CD14-positive monocyte (primary cell): ENCODE data around the gene TCP11. TPM values are rescaled to one million over a fixed set of nuclear protein-coding genes. Genes with fewer than 3 reads are reported as not detected.

ENCODE experiments used
- DNase-seq, 3 donors: peaks; one replicate each; pipeline ENCODE4 v3.0.0-alpha.2; 2011 to 2022
- H2AFZ ChIP-seq: 2 replicates; pipeline ENCODE4 v1.6.0; 2012; ENCODE audit warnings: mild to moderate bottlenecking, low read depth, low read length, inconsistent platforms; ENCODE audit not compliant: insufficient read depth, poor library complexity, severe bottlenecking
- H3K27ac ChIP-seq, 2 donors: 1 replicate in 1 of 2; 2 replicates in 1 of 2; pipeline ENCODE4 v1.5.1; 2012 to 2013; ENCODE audit warnings: low read length in 2 of 2, control low read depth in 1 of 2, inconsistent platforms in 1 of 2, low read depth in 1 of 2, mild to moderate bottlenecking in 1 of 2
- H3K27me3 ChIP-seq, 2 donors: one replicate each; pipeline versions ENCODE4 v1.6.0 to v1.6.1; 2011 to 2013; ENCODE audit warnings: low read length in 2 of 2; ENCODE audit not compliant: control insufficient read depth in 2 of 2, insufficient read depth in 2 of 2
- H3K36me3 ChIP-seq, 2 donors: replicated peaks in 1 of 2; 1 replicate in 1 of 2; 2 replicates in 1 of 2; pipeline versions ENCODE4 v1.5.1 to v1.6.1; 2012 to 2013; ENCODE audit warnings: low read length in 2 of 2, control low read depth in 1 of 2, inconsistent platforms in 1 of 2, mild to moderate bottlenecking in 1 of 2; ENCODE audit not compliant: insufficient read depth in 2 of 2, control insufficient read depth in 1 of 2
- H3K4me1 ChIP-seq, 2 donors: 1 replicate in 1 of 2; 2 replicates in 1 of 2; pipeline versions ENCODE4 v1.5.1 to v1.6.1; 2012 to 2013; ENCODE audit warnings: low read length in 2 of 2, control low read depth in 1 of 2, inconsistent platforms in 1 of 2, mild to moderate bottlenecking in 1 of 2, moderate library complexity in 1 of 2; ENCODE audit not compliant: insufficient read depth in 2 of 2, control insufficient read depth in 1 of 2
- H3K4me2 ChIP-seq: replicated peaks from 2 replicates; pipeline ENCODE3; 2012; ENCODE audit warnings: low read length, moderate library complexity, mild to moderate bottlenecking; ENCODE audit not compliant: poor library complexity, severe bottlenecking; ENCODE audit errors: extremely low read depth
- H3K4me3 ChIP-seq, 3 experiments: fragments of 200-600 bp in 1 of 3; sonication (generic) in 1 of 3; replicated peaks in 1 of 3; 1 replicate in 2 of 3; 2 replicates in 1 of 3; pipeline ENCODE4 v1.5.1; 2011 to 2013; ENCODE audit warnings: low read length in 3 of 3, mild to moderate bottlenecking in 3 of 3, control low read depth in 2 of 3, low read depth in 2 of 3, inconsistent platforms in 1 of 3, moderate library complexity in 1 of 3
- H3K79me2 ChIP-seq: 2 replicates; pipeline ENCODE4 v1.6.0; 2012; ENCODE audit warnings: mild to moderate bottlenecking, control low read depth, inconsistent platforms, low read length, moderate library complexity; ENCODE audit not compliant: insufficient read depth
- H3K9ac ChIP-seq: 2 replicates; pipeline ENCODE4 v1.6.0; 2017; ENCODE audit warnings: low read length, mild to moderate bottlenecking; ENCODE audit not compliant: insufficient read depth, poor library complexity, severe bottlenecking
- H3K9me3 ChIP-seq, 2 donors: replicated peaks in 1 of 2; 1 replicate in 1 of 2; 2 replicates in 1 of 2; pipeline versions ENCODE4 v1.5.1 to v1.6.1; 2012 to 2013; ENCODE audit warnings: low read length in 2 of 2, control low read depth in 1 of 2; ENCODE audit not compliant: control insufficient read depth in 1 of 2, insufficient read depth in 1 of 2
- H4K20me1 ChIP-seq: 2 replicates; pipeline ENCODE4 v1.6.0; 2012; ENCODE audit warnings: mild to moderate bottlenecking, low read length, control low read depth, moderate library complexity; ENCODE audit not compliant: insufficient read depth
- H3K27ac Mint-ChIP-seq, 7 donors: one replicate each; pipeline ENCODE4 v1.8.0; 2020; ENCODE audit warnings: mild to moderate bottlenecking in 7 of 7, mixed read lengths in 7 of 7, moderate library complexity in 6 of 7, inconsistent platforms in 2 of 7
- H3K27me3 Mint-ChIP-seq, 3 donors: one replicate each; pipeline ENCODE4 v1.8.0; 2021 to 2022; ENCODE audit warnings: low read depth in 3 of 3, mild to moderate bottlenecking in 3 of 3, mixed read lengths in 3 of 3, moderate library complexity in 3 of 3, inconsistent platforms in 1 of 3
- H3K36me3 Mint-ChIP-seq, 2 donors: one replicate each; pipeline ENCODE4 v1.8.0; 2020; ENCODE audit warnings: mixed read lengths in 2 of 2, inconsistent platforms in 1 of 2, mild to moderate bottlenecking in 1 of 2
- H3K4me1 Mint-ChIP-seq: one replicate; pipeline ENCODE4 v1.8.0; 2020; ENCODE audit warnings: mild to moderate bottlenecking, mixed read lengths
- H3K4me3 Mint-ChIP-seq, 2 donors: one replicate each; pipeline ENCODE4 v1.8.0; 2020; ENCODE audit warnings: mild to moderate bottlenecking in 2 of 2, mixed read lengths in 2 of 2, moderate library complexity in 1 of 2
- H3K9me3 Mint-ChIP-seq, 7 donors: one replicate each; pipeline ENCODE4 v1.8.0; 2020 to 2022; ENCODE audit warnings: mixed read lengths in 7 of 7, mild to moderate bottlenecking in 6 of 7, moderate library complexity in 6 of 7, inconsistent platforms in 2 of 7
- CTCF ChIP-seq: fragments of 200-600 bp; IDR thresholded peaks from one replicate; pipeline ENCODE4 v1.8.0; 2022; ENCODE audit warnings: antibody characterized with exemption, mild to moderate bottlenecking
- WGBS: methylation state at CpG from one replicate; pipeline ENCODE4 v1.1.5; 2013; ENCODE audit warnings: missing lambda C conversion rate; ENCODE audit not compliant: insufficient coverage; 5-methylcytosine and 5-hydroxymethylcytosine counted together
- intact Hi-C, 2 donors: fragments of 100-400 bp; cut with micrococcal nuclease; formaldehyde crosslinking; loops; one replicate each; pipeline versions ENCODE4 v1.15.0 to v1.15.1; 2023
- polyA plus RNA-seq, 3 donors: library from polyadenylated mRNA; depleted of rRNA in 1 of 3; unstranded in 2 of 3; stranded (reverse) in 1 of 3; fragments of 300-500 nt in 2 of 3; fragments of >200 nt in 1 of 3; fragmentation: Illumina TruSeq in 2 of 3; gene quantifications; 1 replicate in 2 of 3; 2 replicates in 1 of 3; pipeline ENCODE4 v1.2.3, GENCODE V29; 2012 to 2021

Gene TCP11
- polyA plus RNA-seq, 3 donors: not detected

DNA sequence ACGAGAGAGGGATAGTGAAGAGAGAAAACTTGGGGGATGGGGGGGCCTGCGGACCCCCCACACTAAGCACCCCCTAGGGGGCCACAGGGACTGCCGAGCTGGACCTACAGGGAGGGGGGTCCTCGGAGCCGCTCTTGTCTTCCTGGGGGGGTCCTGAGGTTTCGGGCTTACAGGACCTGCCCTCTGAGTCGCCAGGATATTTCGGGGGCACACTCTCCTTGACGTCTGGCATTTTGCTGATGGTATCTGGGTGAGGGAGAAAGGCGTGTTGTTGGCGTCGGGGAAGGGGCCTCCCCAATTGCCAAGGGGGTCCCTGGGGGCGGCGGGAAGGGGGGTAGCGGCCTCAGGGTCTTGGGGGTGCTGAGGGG is 516 bp downstream of the TCP11 start:
- Histone ChIP-seq H3K4me3 (peak overlapping the region in 1 of 3 experiments; percentile 63), H3K36me3 (no peaks in the 10 kb centered on the region), H2AFZ (peak overlapping the region; percentile 76), H3K27ac (no peak overlapping the region), H3K9me3 (no peaks in the 10 kb centered on the region), H3K27me3 (peaks cover 0 to 12% of the 10 kb centered on the region in 2 donors), H3K4me1 (peaks cover 9 to 13% of the 10 kb centered on the region in 2 donors), H3K9ac (peak overlapping the region; percentile 53), H4K20me1 (no peaks in the 10 kb centered on the region), H3K79me2 (no peaks in the 10 kb centered on the region), H3K4me2 (peak overlapping the region; percentile 75)
- WGBS: 2% methylated on average over 6 of the region's 15 CpGs
- Mint-ChIP-seq H3K4me1 (peaks cover 21% of the 10 kb centered on the region), H3K27me3 (peaks cover 9 to 19% (median 17%) of the 10 kb centered on the region in 3 donors), H3K36me3 (peaks cover 0 to 1% of the 10 kb centered on the region in 2 donors), H3K27ac (peak overlapping the region in 2 of 7 donors; percentile 8 to 31), H3K9me3 (peaks cover 0 to 3% (median 0%) of the 10 kb centered on the region in 7 donors), H3K4me3 (peak overlapping the region; percentile 27 to 67)
- no peak for TF ChIP-seq CTCF
- no peak for DNase-seq
- intact Hi-C loops: loop anchor here in 1 of 2 donors (2.0 kb wide), 1 partner anchor 154 kb away; no protein-coding TSS in a partner anchor

- Mint-ChIP-seq H3K27ac (no peak overlapping the region), H3K4me3 (peak overlapping the region in 1 of 2 donors; percentile 65), H3K36me3 (peaks cover 0 to 1% of the 10 kb centered on the region in 2 donors), H3K27me3 (peaks cover 9 to 17% (median 17%) of the 10 kb centered on the region in 3 donors), H3K9me3 (peaks cover 0 to 3% (median 0%) of the 10 kb centered on the region in 7 donors), H3K4me1 (peaks cover 21% of the 10 kb centered on the region)
- peak; percentile 25 to 53 (median 37) for DNase-seq
- WGBS: 46% methylated on average over 4 of the region's 17 CpGs
- Histone ChIP-seq H3K79me2 (no peaks in the 10 kb centered on the region), H3K4me2 (no peak overlapping the region), H3K4me1 (peaks cover 9 to 13% of the 10 kb centered on the region in 2 donors), H3K27ac (no peak overlapping the region), H2AFZ (no peak overlapping the region), H3K9ac (no peak overlapping the region), H4K20me1 (no peaks in the 10 kb centered on the region), H3K27me3 (peaks cover 0 to 12% of the 10 kb centered on the region in 2 donors), H3K36me3 (no peaks in the 10 kb centered on the region), H3K9me3 (no peaks in the 10 kb centered on the region), H3K4me3 (no peak overlapping the region)
- TF ChIP-seq CTCF: peak; percentile 92
- intact Hi-C loops: loop anchor here (2.0 kb wide), 1 partner anchor 153 kb away; no protein-coding TSS in a partner anchor
Measured at GRCh38 chr6:35139924-35140638, 1.1 kb downstream of the TCP11 start.
